Tibial nerve (tissue), 4 donors: ENCODE results near the gene CFAP69. TPM values are rescaled to one million over a fixed set of nuclear protein-coding genes. Genes with fewer than 3 reads are reported as not detected.

Source experiments
- DNase-seq, 2 donors: peaks; one replicate each; pipeline ENCODE4 v3.0.0-alpha.2; 2019; ENCODE audit warnings: low spot score in 2 of 2
- H3K27ac ChIP-seq, 4 donors: fragments of 200-600 bp; sonication (generic) in 3 of 4; one replicate each; pipeline ENCODE4 v1.5.1; 2017 to 2019; ENCODE audit warnings: mild to moderate bottlenecking in 1 of 4
- H3K27me3 ChIP-seq, 2 donors: fragments of 200-600 bp; sonication (generic) in 1 of 2; one replicate each; pipeline versions ENCODE4 v1.5.1 to v1.6.0; 2017 to 2019
- H3K36me3 ChIP-seq, 3 donors: fragments of 200-600 bp; sonication (generic); one replicate each; pipeline ENCODE4 v1.5.1; 2018 to 2019
- H3K4me1 ChIP-seq, 4 donors: fragments of 200-600 bp; sonication (generic) in 3 of 4; one replicate each; pipeline ENCODE4 v1.5.1; 2017 to 2019
- H3K4me3 ChIP-seq, 4 donors: fragments of 200-600 bp; sonication (generic) in 3 of 4; one replicate each; pipeline ENCODE4 v1.5.1; 2017 to 2019; ENCODE audit warnings: mild to moderate bottlenecking in 1 of 4, moderate library complexity in 1 of 4
- H3K9me3 ChIP-seq, 4 donors: fragments of 200-600 bp; sonication (generic) in 3 of 4; one replicate each; pipeline ENCODE4 v1.5.1; 2017 to 2019
- CTCF ChIP-seq, 5 experiments: fragments of 200-600 bp in 3 of 5; fragments of 450-650 bp in 2 of 5; sonication (generic) in 3 of 5; IDR thresholded peaks; one replicate each; pipeline ENCODE4 v1.5.1; 2016 to 2019; ENCODE audit warnings: antibody characterized with exemption in 5 of 5, mild to moderate bottlenecking in 3 of 5, moderate library complexity in 2 of 5
- EP300 ChIP-seq, 2 donors: sonication (generic); formaldehyde crosslinking; IDR thresholded peaks; one replicate each; pipeline ENCODE4 v1.6.1; 2017; ENCODE audit warnings: antibody characterized with exemption in 2 of 2, mild to moderate bottlenecking in 1 of 2
- POLR2A ChIP-seq, 2 donors: fragments of 450-650 bp; IDR thresholded peaks; one replicate each; pipeline ENCODE4 v1.6.1; 2017; ENCODE audit warnings: antibody characterized with exemption in 2 of 2, mild to moderate bottlenecking in 2 of 2, moderate library complexity in 2 of 2
- WGBS, 2 donors: methylation state at CpG; one replicate each; pipeline ENCODE4 v1.1.5; 2018; 5-methylcytosine and 5-hydroxymethylcytosine counted together
- total RNA-seq, 4 donors: library from RNA; depleted of rRNA; stranded (reverse); fragments of >200 nt; gene quantifications; one replicate each; pipeline ENCODE4 v1.1.0, GENCODE V29; 2016

CFAP69 gene
- total RNA-seq, 4 donors from 2014 or later = 18.9 to 51.1 (median 22.0) TPM

- no peak for DNase-seq
- WGBS, 2 donors = 93 to 100% methylated on average over 1 of the region's 1 CpG
- H3K27ac ChIP-seq = no peak overlapping the region
- H3K4me3 ChIP-seq = no peak overlapping the region
- no peak for TF ChIP-seq EP300 (IDR thresholded peaks at IDR 0.05)
- no peak for TF ChIP-seq POLR2A (IDR thresholded peaks at IDR 0.05)
- no peak for TF ChIP-seq CTCF (IDR thresholded peaks at IDR 0.05)
- no peaks in the 10 kb centered on the region for H3K4me1 ChIP-seq
- H3K36me3 ChIP-seq = peaks cover 0 to 33% (median 0%) of the 10 kb centered on the region in 3 donors
- no peaks in the 10 kb centered on the region for H3K27me3 ChIP-seq
- no peaks in the 10 kb centered on the region for H3K9me3 ChIP-seq
These were observed 58.3 kb downstream of the CFAP69 start for GRCh38 chr7:90303241-90303640.

- Histone ChIP-seq H3K36me3 (peaks cover 0 to 66% (median 0%) of the 10 kb centered on the region in 3 donors), H3K27me3 (no peaks in the 10 kb centered on the region), H3K4me1 (no peaks in the 10 kb centered on the region), H3K4me3 (no peak overlapping the region), H3K27ac (no peak overlapping the region), H3K9me3 (no peaks in the 10 kb centered on the region)
- no peak for TF ChIP-seq POLR2A (IDR thresholded peaks at IDR 0.05)
- TF ChIP-seq CTCF (IDR thresholded peaks at IDR 0.05) = no peak
- no peak for TF ChIP-seq EP300 (IDR thresholded peaks at IDR 0.05)
- no peak for DNase-seq
- 87% methylated on average over 5 of the region's 5 CpGs for WGBS, 2 donors
These were observed 64.9 kb downstream of the CFAP69 start for GRCh38 chr7:90309872-90310271.

- Histone ChIP-seq H3K27me3 (no peaks in the 10 kb centered on the region), H3K27ac (no peak overlapping the region), H3K36me3 (peaks cover 0 to 61% (median 0%) of the 10 kb centered on the region in 3 donors), H3K4me3 (no peak overlapping the region), H3K4me1 (no peaks in the 10 kb centered on the region), H3K9me3 (no peaks in the 10 kb centered on the region)
- TF ChIP-seq POLR2A (IDR thresholded peaks at IDR 0.05) = no peak
- no peak for TF ChIP-seq CTCF (IDR thresholded peaks at IDR 0.05)
- no peak for TF ChIP-seq EP300 (IDR thresholded peaks at IDR 0.05)
- DNase-seq = no peak
These were observed 66.2 kb downstream of the CFAP69 start for GRCh38 chr7:90311175-90311574.

GRCh38 chr7:90312745-90313144, 67.8 kb downstream of the CFAP69 start:
- no peak overlapping the region for H3K4me3 ChIP-seq
- H3K9me3 ChIP-seq = no peaks in the 10 kb centered on the region
- WGBS, 2 donors = 87% methylated on average over 2 of the region's 2 CpGs
- H3K27me3 ChIP-seq = no peaks in the 10 kb centered on the region
- no peak overlapping the region for H3K27ac ChIP-seq
- peaks cover 0 to 47% (median 0%) of the 10 kb centered on the region in 3 donors for H3K36me3 ChIP-seq
- no peaks in the 10 kb centered on the region for H3K4me1 ChIP-seq
- DNase-seq = no peak
- TF ChIP-seq CTCF (IDR thresholded peaks at IDR 0.05) = peak in 1 of 5 experiments; percentile 12
- no peak for TF ChIP-seq EP300 (IDR thresholded peaks at IDR 0.05)

- Histone ChIP-seq H3K27me3 (no peaks in the 10 kb centered on the region), H3K9me3 (no peaks in the 10 kb centered on the region), H3K4me1 (no peaks in the 10 kb centered on the region), H3K4me3 (no peak overlapping the region), H3K36me3 (peaks cover 0 to 35% (median 0%) of the 10 kb centered on the region in 3 donors), H3K27ac (no peak overlapping the region)
- DNase-seq = no peak
- TF ChIP-seq CTCF (IDR thresholded peaks at IDR 0.05) = no peak
- no peak for TF ChIP-seq EP300 (IDR thresholded peaks at IDR 0.05)
- TF ChIP-seq POLR2A (IDR thresholded peaks at IDR 0.05) = no peak
- WGBS, 2 donors = 72% methylated on average over 4 of the region's 4 CpGs
These were observed 68.9 kb downstream of the CFAP69 start for GRCh38 chr7:90313907-90314306.
